Measurements from ENCODE around the gene DTL.

GRCh38 chr1:212113706-212114105 lies 78.2 kb downstream of the DTL start:
- TF ChIP-seq FOXM1 (IDR thresholded peaks at IDR 0.05; ENCODE audit: borderline replicate concordance, low read depth) (no peak), YY1 (IDR thresholded peaks at IDR 0.05; ENCODE audit: low read depth) (no peak)
